ENCODE results near the gene GPR22. TPM values are rescaled to one million over a fixed set of nuclear protein-coding genes. Genes with fewer than 3 reads are reported as not detected.

GPR22 gene
- total RNA-seq, 1 experiment from 2014 or later, result not detected

DNA sequence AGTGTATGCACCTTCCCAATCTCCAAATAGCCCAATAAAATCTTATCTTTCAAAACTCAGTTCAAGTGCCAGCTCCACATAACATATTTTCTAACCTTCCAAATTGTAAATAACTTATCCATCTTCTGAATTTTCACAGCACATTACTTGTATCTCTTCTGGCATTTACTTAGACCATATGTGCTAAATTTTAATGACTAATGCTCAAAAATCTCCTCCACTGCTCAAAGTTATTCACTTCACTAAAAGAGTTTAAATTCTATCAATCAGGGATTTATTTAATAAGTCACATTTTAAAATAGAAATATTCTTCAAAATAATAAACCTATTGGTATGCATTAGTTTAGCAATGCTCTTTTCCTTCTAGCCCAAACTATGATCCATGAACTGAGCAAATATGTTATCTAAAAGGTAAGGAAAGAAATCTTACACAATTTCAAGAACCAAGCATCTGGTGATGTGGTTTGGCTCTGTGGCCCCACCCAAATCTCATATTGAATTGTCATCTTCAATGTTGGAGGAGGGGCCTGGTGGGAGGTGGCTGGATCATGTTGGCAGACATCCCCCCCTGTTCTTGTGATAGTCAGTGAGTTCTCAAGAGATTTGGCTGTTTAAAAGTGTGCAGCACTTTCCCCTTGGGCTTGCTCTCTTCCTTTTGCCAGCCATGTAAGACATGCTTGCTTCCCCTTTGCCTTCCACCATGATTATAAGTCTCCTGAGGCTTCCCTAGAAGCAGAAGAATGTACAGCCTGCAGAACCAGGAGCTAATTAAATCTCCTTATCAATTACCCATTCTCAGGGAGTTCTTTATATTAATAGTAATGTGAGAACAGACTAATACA, 28.1 kb upstream of the GPR22 start:
- Histone ChIP-seq H2BK15ac (ENCODE audit: low read depth, low read length) (no peak overlapping the region), H3K27ac (ENCODE audit: insufficient read length, low read depth, low read length) (no peak overlapping the region), H2BK5ac (ENCODE audit: insufficient read length, low read length) (no peak overlapping the region), H3K79me2 (ENCODE audit: insufficient read depth, low read length) (no peaks in the 10 kb centered on the region), H3K27me3 (ENCODE audit: insufficient read depth, low read length) (no peaks in the 10 kb centered on the region), H3K79me1 (ENCODE audit: insufficient read depth, low read depth, low read length, poor library complexity, severe bottlenecking) (no peaks in the 10 kb centered on the region), H3T11ph (ENCODE audit: low read length) (no peak overlapping the region), H3K4me1 (ENCODE audit: insufficient read depth, low read length) (no peaks in the 10 kb centered on the region), H3K18ac (ENCODE audit: insufficient read length, low read depth, low read length) (no peak overlapping the region), H3K56ac (ENCODE audit: insufficient read length, low read depth, low read length) (no peak overlapping the region), H3K23me2 (ENCODE audit: insufficient read length, low read depth, low read length, poor library complexity, severe bottlenecking) (no peaks in the 10 kb centered on the region), H4K5ac (ENCODE audit: insufficient read length, low read depth, low read length) (no peak overlapping the region), H2BK120ac (ENCODE audit: low read depth, low read length, poor library complexity, severe bottlenecking) (no peak overlapping the region), H3K4me2 (ENCODE audit: insufficient read depth, insufficient read length, low read length) (no peak overlapping the region), H3K23ac (ENCODE audit: insufficient read length, low read depth, low read length) (no peak overlapping the region), H2BK12ac (ENCODE audit: insufficient read length, low read depth, low read length) (no peak overlapping the region), H3K9ac (ENCODE audit: extremely low read depth, insufficient read length, low read length) (no peak overlapping the region), H2AFZ (ENCODE audit: low read length) (no peak overlapping the region), H2BK20ac (ENCODE audit: low read depth, low read length, poor library complexity, severe bottlenecking) (no peak overlapping the region), H4K20me1 (ENCODE audit: control insufficient read depth, insufficient read depth, insufficient read length) (no peaks in the 10 kb centered on the region), H3K14ac (ENCODE audit: insufficient read depth, low read length) (no peak overlapping the region), H4K91ac (ENCODE audit: insufficient read length, low read depth, low read length) (no peak overlapping the region), H3K9me3 (ENCODE audit: control insufficient read depth, low read depth, low read length) (no peaks in the 10 kb centered on the region), H3K4ac (ENCODE audit: low read depth, low read length) (no peak overlapping the region), H2AK5ac (ENCODE audit: insufficient read length, low read length) (no peak overlapping the region), H4K8ac (replicated peaks; ENCODE audit: insufficient read length, low read depth, low read length) (no peak overlapping the region)
- H3K9me3 Mint-ChIP-seq, result peaks cover 0 to 1% of the 10 kb centered on the region in 2 experiments; a peak in 1 of 5 replicates
- H3K36me3 Mint-ChIP-seq (ENCODE audit: insufficient read depth in 1 of 3, low read depth in 3 of 3), result no peaks in the 10 kb centered on the region; a peak in 1 of 7 replicates
- H3K4me1 Mint-ChIP-seq, result no peaks in the 10 kb centered on the region
- TF ChIP-seq, protein P1, sequence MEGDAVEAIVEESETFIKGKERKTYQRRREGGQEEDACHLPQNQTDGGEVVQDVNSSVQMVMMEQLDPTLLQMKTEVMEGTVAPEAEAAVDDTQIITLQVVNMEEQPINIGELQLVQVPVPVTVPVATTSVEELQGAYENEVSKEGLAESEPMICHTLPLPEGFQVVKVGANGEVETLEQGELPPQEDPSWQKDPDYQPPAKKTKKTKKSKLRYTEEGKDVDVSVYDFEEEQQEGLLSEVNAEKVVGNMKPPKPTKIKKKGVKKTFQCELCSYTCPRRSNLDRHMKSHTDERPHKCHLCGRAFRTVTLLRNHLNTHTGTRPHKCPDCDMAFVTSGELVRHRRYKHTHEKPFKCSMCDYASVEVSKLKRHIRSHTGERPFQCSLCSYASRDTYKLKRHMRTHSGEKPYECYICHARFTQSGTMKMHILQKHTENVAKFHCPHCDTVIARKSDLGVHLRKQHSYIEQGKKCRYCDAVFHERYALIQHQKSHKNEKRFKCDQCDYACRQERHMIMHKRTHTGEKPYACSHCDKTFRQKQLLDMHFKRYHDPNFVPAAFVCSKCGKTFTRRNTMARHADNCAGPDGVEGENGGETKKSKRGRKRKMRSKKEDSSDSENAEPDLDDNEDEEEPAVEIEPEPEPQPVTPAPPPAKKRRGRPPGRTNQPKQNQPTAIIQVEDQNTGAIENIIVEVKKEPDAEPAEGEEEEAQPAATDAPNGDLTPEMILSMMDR (conservative IDR thresholded peaks at IDR 0.05), result no peak
- no peaks in the 10 kb centered on the region for H3K27me3 Mint-ChIP-seq (ENCODE audit: low read depth)
- H3K4me3 Mint-ChIP-seq, result no peak overlapping the region
- DNase-seq, result no peak
- no peak overlapping the region for H3K27ac Mint-ChIP-seq

Data from H9 (cell line).